HepG2 (cell line): Measurements from ENCODE around the gene LARP1. TPM values are rescaled to one million over a fixed set of nuclear protein-coding genes. Genes with fewer than 3 reads are reported as not detected.

Experiments
- ASH2L ChIP-seq: fragments of 300-600, 200-600 bp; sonication (generic); IDR thresholded peaks from 2 replicates; pipeline ENCODE4 v1.7.0; 2017; ENCODE audit warnings: low read depth, mild to moderate bottlenecking, moderate library complexity, mixed read lengths, low read length; ENCODE audit not compliant: insufficient read length
- CCDC6 ChIP-seq: sonication (generic); formaldehyde crosslinking; IDR thresholded peaks from 2 replicates; pipeline ENCODE4 v1.8.1; 2022; ENCODE audit warnings: mild to moderate bottlenecking, missing genetic modification reagents, moderate library complexity
- DNMT3B ChIP-seq: conservative IDR thresholded peaks from 2 replicates; pipeline ENCODE4 v1.6.1; 2016; ENCODE audit warnings: missing biosample characterization, control low read depth
- GTF3A ChIP-seq: sonication (generic); formaldehyde crosslinking; conservative IDR thresholded peaks from 2 replicates; pipeline ENCODE4 v1.4.0; 2020; ENCODE audit warnings: mild to moderate bottlenecking, missing genetic modification reagents
- HOXA5 ChIP-seq: sonication (generic); formaldehyde crosslinking; IDR thresholded peaks from 2 replicates; pipeline ENCODE4 v1.4.0; 2020; ENCODE audit warnings: missing genetic modification reagents
- NFE2L2 ChIP-seq: fragments of 150-350 bp; IDR thresholded peaks from 2 replicates; pipeline ENCODE4 v1.6.1; 2014; ENCODE audit warnings: low read length
- REXO4 ChIP-seq: sonication (generic); formaldehyde crosslinking; IDR thresholded peaks from 2 replicates; pipeline ENCODE4 v1.8.0; 2022; ENCODE audit warnings: missing genetic modification reagents, mild to moderate bottlenecking, borderline replicate concordance
- SRY ChIP-seq: sonication (generic); formaldehyde crosslinking; IDR thresholded peaks from 2 replicates; pipeline ENCODE4 v1.8.0; 2022; ENCODE audit warnings: mild to moderate bottlenecking, missing genetic modification reagents
- TMF1 ChIP-seq: sonication (generic); formaldehyde crosslinking; IDR thresholded peaks from 2 replicates; pipeline ENCODE4 v1.8.1; 2022; ENCODE audit warnings: low read depth, missing genetic modification reagents
- ZBTB7A ChIP-seq: sonication (generic); formaldehyde crosslinking; IDR thresholded peaks from 2 replicates; pipeline ENCODE4 v1.8.0; 2022; ENCODE audit warnings: mild to moderate bottlenecking, missing genetic modification reagents
- ZNF407 ChIP-seq: sonication (generic); formaldehyde crosslinking; IDR thresholded peaks from one replicate; pipeline ENCODE4 v1.5.1; 2020; ENCODE audit warnings: mild to moderate bottlenecking, missing genetic modification reagents; ENCODE audit errors: not compliant biosample characterization
- ZNF460 ChIP-seq: sonication (generic); formaldehyde crosslinking; IDR thresholded peaks from 2 replicates; pipeline ENCODE4 v1.5.1; 2020; ENCODE audit warnings: missing genetic modification reagents, mild to moderate bottlenecking, borderline replicate concordance
- ZNF572 ChIP-seq: sonication (generic); formaldehyde crosslinking; IDR thresholded peaks from 2 replicates; pipeline ENCODE4 v1.5.1; 2020; ENCODE audit warnings: mild to moderate bottlenecking, missing genetic modification reagents
- ZNF703 ChIP-seq: sonication (generic); formaldehyde crosslinking; IDR thresholded peaks from 2 replicates; pipeline ENCODE4 v1.5.1; 2020; ENCODE audit warnings: missing genetic modification reagents, mild to moderate bottlenecking, moderate library complexity, borderline replicate concordance
- ZNF772 ChIP-seq: sonication (generic); formaldehyde crosslinking; IDR thresholded peaks from 2 replicates; pipeline ENCODE4 v1.5.0; 2020; ENCODE audit warnings: mild to moderate bottlenecking, missing genetic modification reagents
- ZNF782 ChIP-seq: sonication (generic); formaldehyde crosslinking; IDR thresholded peaks from 2 replicates; pipeline ENCODE4 v1.4.0; 2020; ENCODE audit warnings: missing genetic modification reagents, mild to moderate bottlenecking, borderline replicate concordance
- polyA plus RNA-seq, 8 experiments: library from polyadenylated mRNA; depleted of rRNA in 3 of 8; stranded (reverse) in 7 of 8; unstranded in 1 of 8; fragments of >200 nt; fragmentation: Illumina TruSeq in 4 of 8; extraction: Trizol in 4 of 8; gene quantifications; 2 replicates each; pipeline versions ENCODE4 v1.2.1 to v1.2.3, GENCODE V29; 2011 to 2016; ENCODE audit warnings: low read depth in 4 of 8, missing spikeins in 1 of 8, mixed read lengths in 1 of 8; ENCODE audit not compliant: insufficient read depth in 1 of 8
- total RNA-seq, 5 experiments: library from RNA; depleted of rRNA; stranded (reverse); fragments of >200 nt; fragmentation: Illumina TruSeq; extraction: Trizol; gene quantifications; 2 replicates each; pipeline ENCODE4 v1.2.3, GENCODE V29; 2016; ENCODE audit warnings: low read depth in 1 of 5
- TF ChIP-seq, protein P1 (sequence below): sonication (generic); formaldehyde crosslinking; IDR thresholded peaks from 2 replicates; pipeline ENCODE4 v1.4.0; 2020; ENCODE audit warnings: missing genetic modification reagents, mild to moderate bottlenecking, borderline replicate concordance
- TF ChIP-seq, protein P2 (sequence below): sonication (generic); formaldehyde crosslinking; IDR thresholded peaks from 2 replicates; pipeline ENCODE4 v1.5.1; 2020; ENCODE audit warnings: missing genetic modification reagents, mild to moderate bottlenecking, borderline replicate concordance

LARP1 gene
- total and polyA plus RNA-seq, 2 of the 13 experiments (the other 11 are each of a cell fraction or from before 2014, with no cell fraction given), result 45.2 to 61.4 TPM

- TF ChIP-seq, protein P1, sequence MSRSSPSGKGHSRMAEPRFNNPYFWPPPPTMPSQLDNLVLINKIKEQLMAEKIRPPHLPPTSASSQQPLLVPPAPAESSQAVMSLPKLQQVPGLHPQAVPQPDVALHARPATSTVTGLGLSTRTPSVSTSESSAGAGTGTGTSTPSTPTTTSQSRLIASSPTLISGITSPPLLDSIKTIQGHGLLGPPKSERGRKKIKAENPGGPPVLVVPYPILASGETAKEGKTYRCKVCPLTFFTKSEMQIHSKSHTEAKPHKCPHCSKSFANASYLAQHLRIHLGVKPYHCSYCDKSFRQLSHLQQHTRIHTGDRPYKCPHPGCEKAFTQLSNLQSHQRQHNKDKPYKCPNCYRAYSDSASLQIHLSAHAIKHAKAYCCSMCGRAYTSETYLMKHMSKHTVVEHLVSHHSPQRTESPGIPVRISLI (CRISPR knock-in tag), result no peak; the same call in 1 of the 2 replicates
- peak; percentile 48 for TF ChIP-seq SRY (CRISPR knock-in tag)
- no peak; the same call in 1 of the 2 replicates for TF ChIP-seq ZNF772 (CRISPR knock-in tag)
- no peak for TF ChIP-seq ZBTB7A (CRISPR knock-in tag)
- TF ChIP-seq ZNF703 (CRISPR knock-in tag), result no peak; the same call in 1 of the 2 replicates
- TF ChIP-seq CCDC6 (CRISPR knock-in tag), result no peak; the same call in 1 of the 2 replicates
- peak; percentile 56 for TF ChIP-seq ASH2L
- no peak for TF ChIP-seq GTF3A
- TF ChIP-seq NFE2L2, result no peak
- TF ChIP-seq HOXA5, result 0 out of 2 replicates have a peak, but pooled peaks have one; percentile 34
- no peak for TF ChIP-seq TMF1 (CRISPR knock-in tag)
- peak; percentile 48; the same call in 1 of the 2 replicates for TF ChIP-seq ZNF460
- TF ChIP-seq ZNF407, result no peak
- TF ChIP-seq ZNF782, result peak; percentile 66; the same call in 1 of the 2 replicates
- no peak for TF ChIP-seq DNMT3B (CRISPR knock-in tag)
- TF ChIP-seq ZNF572 (CRISPR knock-in tag), result no peak
- TF ChIP-seq REXO4 (CRISPR knock-in tag), result no peak
- TF ChIP-seq, protein P2, sequence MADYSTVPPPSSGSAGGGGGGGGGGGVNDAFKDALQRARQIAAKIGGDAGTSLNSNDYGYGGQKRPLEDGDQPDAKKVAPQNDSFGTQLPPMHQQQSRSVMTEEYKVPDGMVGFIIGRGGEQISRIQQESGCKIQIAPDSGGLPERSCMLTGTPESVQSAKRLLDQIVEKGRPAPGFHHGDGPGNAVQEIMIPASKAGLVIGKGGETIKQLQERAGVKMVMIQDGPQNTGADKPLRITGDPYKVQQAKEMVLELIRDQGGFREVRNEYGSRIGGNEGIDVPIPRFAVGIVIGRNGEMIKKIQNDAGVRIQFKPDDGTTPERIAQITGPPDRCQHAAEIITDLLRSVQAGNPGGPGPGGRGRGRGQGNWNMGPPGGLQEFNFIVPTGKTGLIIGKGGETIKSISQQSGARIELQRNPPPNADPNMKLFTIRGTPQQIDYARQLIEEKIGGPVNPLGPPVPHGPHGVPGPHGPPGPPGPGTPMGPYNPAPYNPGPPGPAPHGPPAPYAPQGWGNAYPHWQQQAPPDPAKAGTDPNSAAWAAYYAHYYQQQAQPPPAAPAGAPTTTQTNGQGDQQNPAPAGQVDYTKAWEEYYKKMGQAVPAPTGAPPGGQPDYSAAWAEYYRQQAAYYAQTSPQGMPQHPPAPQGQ, result no peak; the same call in 1 of the 2 replicates
Observed at GRCh38 chr5:154857530-154858296, 102.5 kb downstream of the LARP1 start (continued).
